Calu3 (cell line): ENCODE measurements around the gene RHOBTB3. TPM values are rescaled to one million over a fixed set of nuclear protein-coding genes. Genes with fewer than 3 reads are reported as not detected.
A peak's percentile ranks its signal among the peaks of the same experiment; 100 is the strongest.

Source experiments
- BruUV-seq: library from RNA; stranded (reverse); fragments of 400-500 nt; replicated peaks from 2 replicates; lab custom pipeline; 2021; lab: Mats Ljungman, UMichigan
- CTCF ChIA-PET: fragments of 300-600 bp; sonication (Branson Sonifier 250); formaldehyde crosslinking; loops from one replicate; lab custom pipeline; 2022; ENCODE audit warnings: antibody characterized with exemption; lab: Charles Lee
- DNase-seq: peaks from one replicate; pipeline ENCODE4 v3.0.0; 2022
- H3K27ac Mint-ChIP-seq: one replicate; pipeline ENCODE4 v1.8.0; 2022; ENCODE audit warnings: mixed read lengths; ENCODE audit not compliant: unreplicated experiment
- H3K27me3 Mint-ChIP-seq: one replicate; pipeline ENCODE4 v1.8.0; 2022; ENCODE audit warnings: mixed read lengths; ENCODE audit not compliant: unreplicated experiment
- H3K36me3 Mint-ChIP-seq: one replicate; pipeline ENCODE4 v1.8.0; 2022; ENCODE audit warnings: mild to moderate bottlenecking, moderate library complexity, mixed read lengths; ENCODE audit not compliant: insufficient read depth, unreplicated experiment
- H3K4me1 Mint-ChIP-seq: one replicate; pipeline ENCODE4 v1.8.0; 2022; ENCODE audit warnings: mild to moderate bottlenecking, low read depth, mixed read lengths; ENCODE audit not compliant: unreplicated experiment
- H3K4me3 Mint-ChIP-seq: one replicate; pipeline ENCODE4 v1.8.0; 2022; ENCODE audit warnings: mild to moderate bottlenecking, low read depth, moderate library complexity, mixed read lengths; ENCODE audit not compliant: unreplicated experiment
- H3K9me3 Mint-ChIP-seq: one replicate; pipeline ENCODE4 v1.8.0; 2022; ENCODE audit warnings: low read depth, mixed read lengths; ENCODE audit not compliant: unreplicated experiment
- CTCF ChIP-seq: fragments of 200-600 bp; IDR thresholded peaks from one replicate; pipeline ENCODE4 v1.8.0; 2022; ENCODE audit warnings: antibody characterized with exemption; ENCODE audit not compliant: unreplicated experiment
- intact Hi-C: fragments of 100-400 bp; cut with micrococcal nuclease; formaldehyde crosslinking; loops from one replicate; pipeline ENCODE4 v1.10.0; 2022; ENCODE audit not compliant: unreplicated experiment
- total RNA-seq: library from RNA; stranded (reverse); gene quantifications from 2 replicates; pipeline ENCODE4 v1.2.3, GENCODE V29; 2022

RHOBTB3 gene
- total RNA-seq, 1 experiment from 2014 or later = 41.1 TPM

- CTCF ChIA-PET = no interaction called here
- Mint-ChIP-seq H3K9me3 (no peaks in the 10 kb centered on the region), H3K36me3 (peaks cover 4% of the 10 kb centered on the region), H3K4me3 (no peak overlapping the region), H3K4me1 (no peaks in the 10 kb centered on the region), H3K27me3 (no peaks in the 10 kb centered on the region), H3K27ac (no peak overlapping the region)
- no TSS peak for BruUV-seq
- no peak for TF ChIP-seq CTCF
- intact Hi-C loops = no loop called here
- DNase-seq = no peak
These were observed 17.0 kb downstream of the RHOBTB3 start for GRCh38 chr5:95748133-95748532.

DNA sequence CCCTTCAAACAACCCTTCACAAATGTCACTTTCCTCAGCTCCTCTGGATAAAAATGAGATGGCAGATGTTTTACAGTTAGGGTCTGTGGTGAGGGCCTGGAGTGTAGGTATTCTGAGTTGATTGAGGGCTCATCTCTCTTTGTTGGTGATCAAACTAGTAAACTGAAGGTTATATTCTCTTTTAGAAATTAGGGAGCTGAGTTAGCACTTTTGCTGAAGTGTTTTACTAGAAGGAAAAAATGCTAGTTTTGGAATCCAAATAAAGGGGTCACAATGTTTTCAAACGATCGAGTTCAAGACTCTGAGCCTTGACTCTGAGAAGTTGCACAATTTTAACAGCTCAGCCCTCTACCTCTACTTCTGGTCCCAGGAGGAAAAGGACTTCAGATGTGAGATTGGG lies 23.4 kb downstream of the RHOBTB3 start:
- Mint-ChIP-seq H3K27ac (no peak overlapping the region), H3K4me1 (peaks cover 17% of the 10 kb centered on the region), H3K36me3 (peaks cover 5% of the 10 kb centered on the region), H3K4me3 (no peak overlapping the region), H3K27me3 (no peaks in the 10 kb centered on the region), H3K9me3 (no peaks in the 10 kb centered on the region)
- no peak for DNase-seq
- intact Hi-C loops = no loop called here
- TF ChIP-seq CTCF = no peak
- no TSS peak for BruUV-seq
- CTCF ChIA-PET = interaction anchor here (0.7 kb wide), 1 partner anchor 960 kb away, joined by 3 read pairs; no protein-coding TSS in a partner anchor

DNA sequence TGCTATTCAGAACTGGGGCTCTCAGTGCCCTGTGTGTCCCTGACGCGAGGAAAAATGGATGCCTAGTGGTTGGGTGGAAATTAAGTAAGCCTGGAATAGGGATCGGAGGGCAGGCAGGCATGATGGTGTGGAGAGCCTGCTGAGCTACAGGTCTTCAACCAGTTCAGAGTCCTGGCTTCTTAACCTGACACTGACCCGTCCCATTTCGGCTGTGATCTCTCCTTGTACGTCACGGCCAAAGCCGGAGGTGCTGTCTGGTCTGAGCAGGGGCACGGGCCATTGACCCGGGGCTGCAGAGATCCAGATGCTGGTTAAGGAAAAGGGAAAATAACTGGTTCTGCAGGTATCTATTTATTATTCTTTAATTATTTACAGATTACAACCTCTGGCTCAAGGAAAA lies 27.9 kb downstream of the RHOBTB3 start:
- Mint-ChIP-seq H3K4me1 (peaks cover 37% of the 10 kb centered on the region), H3K27ac (peak overlapping the region; percentile 70), H3K9me3 (no peaks in the 10 kb centered on the region), H3K4me3 (peak overlapping the region; percentile 29), H3K27me3 (no peaks in the 10 kb centered on the region), H3K36me3 (no peaks in the 10 kb centered on the region)
- no TSS peak for BruUV-seq
- peak; percentile 45 for DNase-seq
- no peak for TF ChIP-seq CTCF
- CTCF ChIA-PET = interaction anchor here (0.6 to 1.2 kb wide), 2 partner anchors 28 to 66 kb away, joined by 3 read pairs; partner anchors contain the start of gene RHOBTB3
- intact Hi-C loops = no loop called here

DNA sequence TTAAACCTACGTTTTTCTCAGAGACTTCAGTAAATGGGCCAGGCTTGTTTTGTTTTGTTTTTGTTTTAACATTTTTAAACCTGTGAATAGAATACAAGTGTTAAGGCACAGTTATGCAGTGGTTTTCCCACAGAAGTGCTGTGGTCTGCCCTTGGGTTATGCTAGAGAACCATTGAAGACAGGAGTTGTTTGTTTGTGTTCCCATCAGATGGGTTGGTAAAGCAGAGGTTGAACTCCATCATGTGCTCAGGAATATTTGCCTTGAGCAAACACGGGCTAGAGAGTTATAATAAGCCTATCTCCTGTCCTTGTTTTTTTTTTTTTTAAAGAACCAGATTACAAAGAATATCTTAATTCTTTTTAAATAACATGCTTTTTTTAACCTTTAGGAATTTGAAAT lies 28.5 kb downstream of the RHOBTB3 start:
- intact Hi-C loops = no loop called here
- BruUV-seq = no TSS peak
- no peak for TF ChIP-seq CTCF
- peak overlapping the region; percentile 70 for H3K27ac Mint-ChIP-seq
- peak overlapping the region; percentile 29 for H3K4me3 Mint-ChIP-seq
- H3K4me1 Mint-ChIP-seq = peaks cover 37% of the 10 kb centered on the region
- CTCF ChIA-PET = interaction anchor here (0.8 to 1.2 kb wide), 4 partner anchors 16 to 115 kb away, joined by 3 to 6 read pairs (median 3); no protein-coding TSS in a partner anchor
- H3K36me3 Mint-ChIP-seq = no peaks in the 10 kb centered on the region
- no peak for DNase-seq
- no peaks in the 10 kb centered on the region for H3K9me3 Mint-ChIP-seq
- no peaks in the 10 kb centered on the region for H3K27me3 Mint-ChIP-seq
